ENCODE data around the gene KPNB1.
"Not testable (repeated sequence)": the region's sequence is repeated elsewhere in the genome, so short reads cannot be mapped to it uniquely, and the experiment has no call there.

Gene KPNB1

DNA sequence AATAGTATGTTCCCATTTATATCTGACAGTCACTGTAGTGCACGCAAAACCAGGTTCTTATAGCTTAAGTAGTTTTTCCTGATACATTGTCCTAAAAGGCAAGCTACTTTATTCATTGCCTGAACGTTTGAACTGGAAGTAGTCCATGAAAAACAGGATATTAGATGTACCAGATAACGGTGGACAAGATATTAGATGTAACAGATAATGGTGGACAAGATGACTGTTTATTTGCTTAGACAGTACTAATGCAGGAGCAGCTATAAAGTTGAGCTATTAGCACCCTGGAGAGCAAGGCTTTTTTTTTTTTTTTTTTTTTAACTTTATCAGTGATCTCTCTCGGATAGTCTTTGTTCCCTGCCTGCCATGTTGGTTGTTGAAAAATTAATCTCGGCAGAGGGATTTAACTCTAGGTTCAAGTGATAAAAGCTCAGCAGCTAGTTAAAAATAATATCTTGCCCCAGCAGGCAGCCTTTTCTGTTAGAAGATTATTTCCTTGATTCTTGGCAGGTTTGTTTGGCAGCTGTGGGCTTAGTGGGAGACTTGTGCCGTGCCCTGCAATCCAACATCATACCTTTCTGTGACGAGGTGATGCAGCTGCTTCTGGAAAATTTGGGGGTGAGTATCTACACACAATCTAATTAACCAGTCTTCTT lies 26.9 kb downstream of the KPNB1 start:
- no peak for DNase-seq (ENCODE audit: low read depth in 3 of 3)

DNA sequence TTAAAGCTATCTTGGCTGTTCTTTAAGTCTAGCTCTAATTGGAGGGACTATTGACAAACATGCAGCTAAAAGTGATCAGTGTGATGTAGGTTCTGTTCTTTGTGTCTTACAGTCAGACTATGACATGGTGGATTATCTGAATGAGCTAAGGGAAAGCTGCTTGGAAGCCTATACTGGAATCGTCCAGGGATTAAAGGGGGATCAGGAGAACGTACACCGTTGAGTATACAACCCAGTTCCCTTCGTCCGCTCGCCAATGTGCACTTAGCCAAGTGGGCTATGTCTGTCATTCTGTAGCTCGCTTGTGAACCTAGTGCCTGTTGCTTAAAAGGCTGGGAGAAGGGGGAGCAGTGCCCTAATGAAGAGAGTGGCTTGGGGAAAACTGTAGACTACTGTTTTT lies 28.5 kb downstream of the KPNB1 start:
- DNase-seq (ENCODE audit: low read depth in 3 of 3) = no peak

DNA sequence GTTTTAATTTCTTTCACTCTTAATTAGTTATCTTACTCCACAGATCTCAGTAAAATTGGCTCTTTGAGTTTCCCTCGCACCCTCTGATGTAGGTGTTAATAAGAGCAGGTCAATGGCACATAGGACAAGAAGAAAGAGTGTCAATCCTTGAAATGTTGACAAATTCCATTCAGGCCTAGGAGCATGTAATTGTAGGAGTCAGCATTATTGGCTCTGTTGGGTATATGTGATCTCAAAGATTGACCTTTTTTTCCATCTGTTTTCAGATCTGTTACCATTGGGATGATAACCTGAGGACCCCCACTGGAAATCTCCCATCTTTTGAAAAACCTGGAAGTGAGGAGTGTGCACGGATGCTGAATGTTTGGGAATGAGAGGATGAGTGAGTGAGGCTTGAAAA lies 32.4 kb downstream of the KPNB1 start:
- no peak for DNase-seq (ENCODE audit: low read depth in 3 of 3)

DNA sequence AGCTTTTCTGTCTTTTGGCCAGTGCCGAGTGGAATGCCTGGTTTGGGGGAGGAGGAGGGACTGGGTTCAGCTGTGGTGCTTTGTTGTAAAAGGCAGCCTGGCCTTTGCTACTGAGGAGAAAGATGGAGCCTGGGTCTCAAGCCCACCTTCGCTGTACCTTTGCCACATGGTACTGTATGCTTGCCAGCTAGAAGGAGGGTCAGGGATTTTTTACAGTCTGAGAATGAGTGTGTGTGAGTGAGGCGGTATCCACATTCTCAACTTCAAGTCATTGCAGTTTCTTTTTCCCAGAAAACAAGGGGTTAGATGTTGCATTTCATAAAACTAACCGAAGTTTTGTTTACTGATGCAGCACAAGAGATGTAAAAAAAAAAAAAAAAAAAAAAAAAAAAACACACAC lies 33.0 kb downstream of the KPNB1 start:
- DNase-seq (ENCODE audit: low read depth in 3 of 3) = not testable (repeated sequence)

DNA sequence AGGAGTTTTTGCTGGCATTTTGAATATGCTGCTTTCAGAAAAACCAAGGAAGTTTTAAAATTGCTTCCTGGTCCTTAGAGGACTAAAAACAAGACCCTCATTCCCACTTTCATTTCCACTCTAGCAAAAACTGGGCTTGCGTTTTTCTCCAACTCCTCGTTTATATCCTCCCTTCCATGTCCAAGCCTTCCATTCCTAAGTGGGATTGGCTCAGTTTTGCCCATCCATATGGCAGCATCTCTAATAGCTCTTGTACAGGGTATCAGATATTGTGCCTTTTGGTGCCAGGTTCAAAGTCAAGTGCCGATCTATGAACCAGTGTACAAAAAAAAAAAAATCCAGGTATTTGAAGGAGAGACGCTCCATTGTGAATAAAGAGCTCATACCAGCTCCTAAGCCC lies 34.3 kb downstream of the KPNB1 start:
- DNase-seq (ENCODE audit: low read depth in 3 of 3) = no peak

DNA sequence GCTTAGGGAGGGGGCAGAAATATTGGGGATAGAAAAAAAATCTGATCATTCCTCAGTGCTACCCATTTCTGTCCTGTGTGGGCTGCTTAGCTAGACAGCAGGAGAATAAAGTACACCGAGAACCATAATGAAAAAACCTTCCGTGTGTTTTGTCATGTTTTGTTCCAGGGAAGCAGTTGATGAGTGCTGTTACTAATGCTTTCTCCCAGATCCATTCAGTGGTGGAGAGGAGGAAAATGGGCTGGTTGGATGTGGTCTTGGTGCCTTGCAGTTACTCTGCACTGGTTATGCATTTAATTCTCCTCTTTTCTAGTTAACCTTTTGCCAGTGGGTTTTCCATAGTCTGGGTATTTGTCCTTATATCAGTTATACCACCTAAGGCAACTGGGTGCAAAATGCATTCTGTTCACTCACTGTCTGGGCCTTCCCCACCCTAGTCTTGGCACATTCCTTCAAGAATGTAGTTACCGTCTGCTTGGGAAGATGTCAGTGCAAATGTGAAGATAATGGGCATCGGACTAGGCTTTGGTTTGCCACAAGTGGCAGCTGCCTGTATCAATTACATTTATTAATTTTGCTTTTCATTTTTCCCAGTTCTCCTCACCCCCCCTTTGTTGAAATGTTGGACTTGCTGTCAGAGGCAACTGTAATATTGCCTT lies 34.9 kb downstream of the KPNB1 start:
- no peak for DNase-seq (ENCODE audit: low read depth in 3 of 3)

DNA sequence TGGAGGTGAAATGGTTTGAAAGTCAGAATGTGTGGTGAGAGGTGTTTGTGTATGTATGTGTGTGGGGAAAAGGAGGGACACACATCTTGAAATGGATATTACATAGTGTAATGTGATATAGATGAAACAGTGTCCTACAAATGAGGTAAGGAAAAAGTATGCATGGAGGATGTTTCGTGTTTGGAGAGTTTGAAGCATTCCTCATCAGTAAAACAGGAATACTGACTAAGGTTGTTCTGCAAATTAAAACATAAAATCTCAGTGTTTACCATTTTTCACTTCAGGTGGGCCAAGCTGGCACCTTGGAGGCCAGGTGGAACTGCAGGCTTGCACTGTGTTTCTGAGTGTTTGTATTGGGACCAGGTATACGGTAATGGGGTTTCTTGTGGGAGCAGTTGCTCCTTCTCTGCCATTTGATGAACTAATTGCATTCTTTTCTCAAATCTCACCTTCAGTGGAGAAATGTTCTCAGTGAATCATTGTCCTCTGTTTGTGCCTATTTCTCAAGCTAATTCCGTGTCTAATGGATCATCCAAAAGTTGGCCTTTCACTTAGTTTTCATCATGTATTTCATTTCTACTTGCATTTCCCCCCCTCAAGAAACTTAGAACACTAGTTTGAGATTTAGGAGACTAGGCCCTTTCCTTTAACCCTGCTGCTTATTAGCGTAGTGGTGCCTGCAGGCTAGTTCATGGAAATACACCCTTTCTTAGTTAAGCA lies 36.0 kb downstream of the KPNB1 start:
- DNase-seq (ENCODE audit: low read depth in 3 of 3) = no peak

DNA sequence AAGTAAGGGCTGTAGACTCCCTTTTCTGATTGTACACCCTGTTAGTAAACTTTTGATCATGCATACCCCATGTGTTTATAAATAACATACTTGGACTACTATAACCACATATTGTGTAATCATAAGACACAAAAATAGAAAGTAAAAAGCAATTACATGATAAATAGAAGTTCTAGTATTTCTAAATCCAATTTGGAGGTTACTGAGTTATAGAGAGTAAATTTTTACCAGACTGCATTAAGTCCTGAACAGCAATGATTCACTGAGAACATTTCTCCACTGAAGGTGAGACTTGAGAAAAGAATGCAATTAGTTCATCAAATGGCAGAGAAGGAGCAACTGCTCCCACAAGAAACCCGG lies 36.5 kb downstream of the KPNB1 start:
- DNase-seq (ENCODE audit: low read depth in 3 of 3) = no peak

DNA sequence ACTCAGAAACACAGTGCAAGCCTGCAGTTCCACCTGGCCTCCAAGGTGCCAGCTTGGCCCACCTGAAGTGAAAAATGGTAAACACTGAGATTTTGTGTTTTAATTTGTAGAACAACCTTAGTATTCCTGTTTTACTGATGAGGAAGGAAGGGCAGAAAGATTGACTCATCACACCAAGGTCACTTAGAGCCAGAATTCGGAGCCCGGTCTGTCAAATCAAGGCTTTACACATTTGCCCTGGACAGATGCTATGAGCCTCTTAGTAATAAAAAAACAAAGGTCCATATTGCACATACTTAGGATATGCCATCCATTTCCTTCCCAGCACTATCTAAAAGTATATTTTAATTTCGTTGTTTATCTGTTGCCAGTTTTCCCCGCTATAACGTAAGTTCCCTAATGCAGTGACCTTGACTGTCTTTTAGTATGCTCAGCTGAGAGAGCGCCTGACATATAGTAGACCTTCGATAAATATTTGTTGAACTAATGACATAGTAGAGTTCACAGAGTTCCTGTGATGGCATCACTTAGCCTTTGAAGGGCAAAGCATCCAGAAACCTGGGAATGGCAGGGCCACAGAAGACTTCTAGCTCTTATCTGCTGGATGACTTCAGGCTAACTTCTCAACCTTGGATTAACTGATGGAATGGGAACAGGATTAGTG lies 37.1 kb downstream of the KPNB1 start:
- no peak for DNase-seq (ENCODE audit: low read depth in 3 of 3)

DNA sequence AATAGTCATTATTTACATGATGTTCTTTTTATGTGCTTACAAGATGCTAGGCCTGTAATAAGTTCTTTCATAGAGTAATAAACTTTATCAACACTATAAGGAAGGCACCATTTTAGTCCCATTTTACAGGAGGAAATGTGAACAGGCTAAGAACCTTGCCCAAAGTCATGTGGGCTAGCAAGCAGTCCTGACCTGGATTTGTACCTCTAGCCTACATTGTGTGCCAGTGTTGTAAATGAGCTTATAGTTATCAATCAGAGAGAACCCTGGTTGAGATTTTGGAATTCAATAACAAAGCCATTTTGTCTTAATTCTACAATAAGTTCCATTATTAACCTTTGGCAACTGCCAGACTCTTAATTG lies 37.6 kb downstream of the KPNB1 start:
- DNase-seq (ENCODE audit: low read depth in 3 of 3) = no peak

DNA sequence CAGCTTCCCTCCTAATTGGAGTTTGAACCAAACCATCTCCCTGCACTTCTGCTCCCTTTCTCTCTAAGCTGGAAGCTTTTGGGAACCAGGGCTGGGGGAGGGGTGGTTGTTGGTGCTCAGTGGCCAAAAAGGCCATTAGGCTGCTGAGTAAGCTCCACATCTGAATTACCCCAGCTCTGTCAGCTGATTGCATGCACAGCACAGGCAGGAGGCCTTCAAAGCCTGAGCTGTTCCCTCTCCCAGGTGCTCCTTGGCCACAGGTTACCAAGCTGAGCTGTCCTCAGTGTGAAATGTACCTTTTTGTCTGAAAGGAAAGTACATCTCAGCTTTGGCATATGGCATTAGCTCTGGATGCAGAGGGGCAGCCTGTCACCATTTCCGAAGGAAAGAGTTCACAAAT lies 38.0 kb downstream of the KPNB1 start:
- DNase-seq (ENCODE audit: low read depth in 3 of 3) = no peak

DNA sequence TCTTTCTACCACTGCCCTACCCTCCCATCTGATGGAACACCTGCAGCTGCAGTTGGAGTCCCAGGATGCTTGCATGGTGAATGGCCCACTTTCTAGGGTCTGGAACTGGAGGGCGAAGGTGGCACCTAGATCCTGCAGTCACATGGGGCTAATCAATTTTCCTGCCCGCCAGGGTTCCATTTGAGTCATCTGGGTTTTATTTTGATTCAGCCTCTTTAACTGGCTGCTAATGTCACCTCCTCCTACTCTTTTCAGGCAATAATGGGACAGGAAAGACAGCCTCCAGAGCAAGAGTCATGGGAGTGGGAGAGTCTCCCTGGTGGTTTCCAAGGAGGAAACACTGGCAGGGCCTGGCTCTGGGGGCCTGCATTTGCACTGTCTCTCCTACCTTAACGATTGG lies 40.4 kb downstream of the KPNB1 start:
- DNase-seq (ENCODE audit: low read depth in 3 of 3) = no peak

DNA sequence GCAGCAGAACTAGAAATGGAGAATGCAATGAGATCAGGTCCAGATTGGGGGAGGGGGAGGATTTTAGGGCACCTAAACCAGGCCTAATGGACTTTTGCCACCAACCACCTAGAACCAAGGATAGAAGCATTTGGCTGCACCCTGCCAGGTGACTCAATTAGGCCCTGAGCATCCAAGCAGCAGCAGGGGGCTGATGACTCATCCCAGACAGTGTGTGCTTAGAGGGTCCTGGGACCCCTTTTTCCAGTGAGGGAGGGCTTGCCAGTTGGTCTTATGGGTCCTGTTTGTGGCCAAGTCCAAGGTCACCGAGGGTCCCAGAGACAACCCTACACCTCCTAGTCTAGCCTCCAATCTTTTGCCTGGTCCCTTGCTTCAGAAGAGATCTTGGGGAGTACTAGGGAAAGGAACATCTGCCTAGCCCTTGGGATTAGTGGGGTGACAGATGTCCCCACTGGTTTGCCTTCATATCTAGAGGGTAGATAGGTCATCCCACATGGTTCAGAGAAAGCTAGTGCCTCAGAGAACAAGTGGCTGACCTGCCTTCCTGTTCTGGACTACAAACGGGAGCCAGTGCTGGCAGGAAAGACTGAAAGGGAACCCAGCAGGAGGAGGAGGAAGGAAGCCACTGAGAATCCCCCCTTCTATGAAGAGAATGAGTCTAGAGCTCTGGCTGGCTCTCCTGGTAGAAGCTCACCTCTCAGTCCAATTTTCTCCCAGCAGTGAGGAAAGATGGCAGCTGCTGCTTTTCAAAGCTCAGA lies 42.6 kb downstream of the KPNB1 start:
- no peak for DNase-seq (ENCODE audit: low read depth in 3 of 3)

DNA sequence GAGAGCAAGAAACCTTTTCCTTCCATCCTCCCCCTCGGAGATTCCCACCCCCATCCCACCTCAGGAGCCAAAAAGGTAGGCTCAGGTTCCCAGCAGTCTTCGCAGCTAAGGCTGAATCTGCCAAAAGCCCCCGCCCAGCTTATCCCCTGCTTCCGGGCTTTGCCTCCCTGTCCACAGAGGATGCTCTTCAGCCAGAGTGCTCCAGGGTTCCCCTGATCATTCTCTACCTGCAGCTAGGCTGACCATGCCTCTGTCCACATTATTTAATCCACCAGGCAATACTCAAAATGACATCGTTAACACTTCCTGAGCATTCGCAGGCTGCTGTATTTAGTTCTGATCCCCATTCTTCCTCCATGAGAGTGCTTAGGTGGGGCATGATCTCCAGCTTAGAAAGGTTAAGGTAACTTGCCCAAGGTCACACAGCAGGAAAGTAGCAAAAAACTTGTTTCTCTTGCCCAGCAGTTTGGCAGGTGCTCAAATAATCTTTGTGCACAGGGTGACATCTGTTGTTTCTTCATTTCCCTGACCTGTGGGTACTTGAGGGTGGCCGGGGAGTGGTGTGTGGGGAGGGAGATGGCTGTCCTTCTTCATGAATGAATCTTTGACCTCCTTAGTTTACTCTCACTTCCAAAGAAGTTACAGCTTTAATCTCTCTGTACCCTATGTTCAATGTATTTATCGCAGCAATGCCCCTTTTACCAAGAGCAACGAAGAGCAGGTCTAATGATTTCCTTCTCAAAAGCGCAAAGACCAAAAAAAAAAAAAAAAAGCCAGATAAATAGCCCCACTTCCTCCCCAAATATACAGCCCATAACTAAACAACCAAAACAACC lies 43.4 kb downstream of the KPNB1 start:
- DNase-seq (ENCODE audit: low read depth in 3 of 3) = no peak

DNA sequence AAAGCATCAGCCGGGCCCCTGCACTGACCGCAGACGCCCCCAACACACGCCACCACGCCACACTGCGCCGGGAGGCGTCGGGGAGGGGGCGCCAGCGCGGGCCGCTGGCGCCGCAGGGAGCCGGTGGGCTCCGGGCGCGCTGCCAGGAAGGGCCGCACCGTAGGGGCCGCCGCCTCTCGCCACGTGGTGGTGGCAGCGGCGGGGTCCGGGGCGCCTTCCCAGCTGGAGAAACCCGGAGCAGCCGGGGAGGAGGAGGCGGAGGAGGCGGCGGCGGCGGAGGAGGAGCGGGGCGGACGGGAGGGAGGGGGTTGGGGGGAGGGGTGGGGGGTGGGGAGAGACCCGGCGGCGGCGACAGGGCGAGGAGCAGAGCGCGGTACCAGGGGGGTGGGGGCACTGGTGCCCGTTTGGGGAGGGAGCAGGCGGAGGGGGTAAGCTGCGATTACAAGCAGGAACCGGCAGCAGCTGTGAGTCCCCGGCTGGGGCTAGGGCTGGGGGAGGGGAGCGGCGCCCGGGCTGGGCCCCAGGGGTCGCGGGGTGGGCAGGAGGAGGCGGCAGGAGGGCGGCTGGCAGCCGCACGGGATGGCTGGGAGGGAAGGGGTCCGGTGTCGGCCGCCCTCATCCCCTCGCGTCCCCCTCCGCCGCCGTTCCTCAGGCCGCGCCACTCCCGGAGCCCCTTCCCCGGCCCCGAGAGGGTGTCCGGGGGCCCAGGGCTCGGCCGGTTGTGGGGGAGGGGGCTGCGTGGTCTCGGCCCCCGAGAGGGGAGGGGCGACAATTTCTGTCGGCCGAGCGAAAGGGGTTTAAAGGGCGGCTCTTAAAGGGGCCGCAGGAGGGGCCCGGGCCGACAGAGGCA lies 44.2 kb downstream of the KPNB1 start, which contains the start of gene TBKBP1:
Gene TBKBP1, plus strand, starts transcription at position 431 of the 850 bp plus-strand sequence. CDS start 1,952 bp downstream, outside the sequence.
- peak in 2 of 3 experiments; percentile 61 to 66 for DNase-seq (ENCODE audit: low read depth in 3 of 3)

DNA sequence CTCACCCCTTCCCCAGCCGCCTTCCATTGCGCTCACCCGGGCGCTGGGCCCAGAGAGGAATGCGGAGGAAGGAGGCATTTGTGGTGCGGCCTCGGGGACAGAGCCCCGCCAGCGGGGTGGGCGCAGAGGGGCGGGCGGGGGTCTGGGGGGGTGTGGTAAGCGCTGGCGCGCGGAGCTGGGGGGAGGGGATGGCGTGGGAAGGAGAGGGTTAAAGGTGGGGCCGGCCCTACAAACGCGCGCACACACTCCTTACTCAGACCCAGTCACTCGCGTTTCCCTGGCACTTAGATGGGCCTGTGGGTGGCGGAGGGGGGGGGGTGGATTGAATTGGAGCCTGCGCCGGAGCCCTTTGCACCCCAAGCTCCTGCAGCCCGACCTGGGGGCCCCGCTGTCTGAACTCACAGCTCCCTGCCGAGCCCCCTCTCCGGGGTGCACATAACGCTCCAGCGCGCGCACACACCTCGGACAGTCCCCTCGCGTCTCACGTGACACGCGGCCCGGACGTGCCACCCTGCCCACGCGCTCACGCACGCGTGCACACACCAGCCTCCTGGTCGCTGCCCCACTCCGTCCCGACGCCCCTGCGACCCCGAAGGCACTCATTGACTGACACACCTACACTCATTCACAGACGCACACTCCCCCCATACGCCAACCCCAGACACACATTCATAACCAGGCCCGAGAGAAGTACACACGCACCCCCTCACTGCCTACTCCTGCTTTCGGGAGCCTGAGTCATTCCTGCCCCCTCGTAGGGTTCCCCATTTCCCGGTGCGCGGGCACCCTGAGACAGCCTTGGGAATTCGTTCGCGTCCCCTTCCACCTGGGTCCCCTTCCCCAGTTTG lies 45.1 kb downstream of the KPNB1 start:
- DNase-seq (ENCODE audit: low read depth in 3 of 3) = peak in 1 of 3 experiments; percentile 60

DNA sequence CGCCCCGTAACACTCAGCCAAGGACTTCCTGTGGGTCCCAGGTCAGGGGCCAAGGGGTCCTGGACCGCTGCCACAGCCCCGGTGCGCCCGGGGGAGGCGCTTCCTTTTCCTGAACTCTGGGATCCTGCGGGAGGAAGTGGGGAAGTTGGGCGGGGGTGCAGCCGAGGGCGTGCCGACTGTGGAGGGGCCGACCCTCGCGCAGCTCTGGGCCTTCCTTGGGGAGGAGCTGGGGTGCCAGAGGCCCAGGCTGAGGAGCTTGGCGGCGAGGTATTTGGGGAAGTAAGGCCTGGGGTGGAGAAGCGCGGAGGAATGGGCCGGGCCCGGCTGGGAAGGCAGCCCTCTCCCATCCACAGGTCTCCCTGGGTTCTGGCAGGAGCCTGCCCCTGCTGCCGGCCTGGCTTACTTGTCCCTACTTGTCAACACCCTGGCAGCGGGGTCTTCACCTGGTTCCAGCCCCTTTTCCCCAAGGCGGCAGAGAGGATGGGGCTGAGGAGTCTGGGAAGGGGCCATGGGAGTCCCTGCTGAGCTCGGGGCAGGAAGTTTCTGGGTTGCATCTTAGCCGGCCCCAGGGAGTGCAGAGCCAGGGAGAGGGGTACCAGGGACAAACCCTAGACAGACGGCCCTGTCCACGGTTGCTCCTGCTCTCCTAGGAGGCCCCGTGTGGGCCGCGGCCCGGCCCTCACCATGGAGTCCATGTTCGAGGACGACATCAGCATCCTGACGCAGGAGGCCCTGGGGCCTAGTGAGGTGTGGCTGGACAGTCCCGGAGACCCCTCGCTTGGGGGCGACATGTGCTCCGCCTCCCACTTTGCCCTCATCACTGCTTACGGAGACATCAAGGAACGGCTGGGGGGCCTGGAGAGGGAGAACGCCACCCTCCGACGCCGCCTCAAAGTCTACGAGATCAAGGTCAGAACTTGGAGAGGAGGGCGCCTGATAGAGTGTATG lies 46.0 kb downstream of the KPNB1 start:
- no peak for DNase-seq (ENCODE audit: low read depth in 3 of 3)

Data from stimulated activated CD4-positive, alpha-beta T cell treated with anti-CD3 and anti-CD28 coated beads, TNF-alpha, amount 100 ng/mL, for 4 hours (primary cell).